NCI-H1048 (cell line): ENCODE data around the gene CDH3.

Experiments
- DNase-seq: peaks from one replicate; lab custom pipeline; 2025; lab: John Stamatoyannopoulos, UW

The CDH3 gene

GRCh38 chr16:68651136-68651535, 6.0 kb downstream of the CDH3 start:
- DNase-seq, result no peak

DNA sequence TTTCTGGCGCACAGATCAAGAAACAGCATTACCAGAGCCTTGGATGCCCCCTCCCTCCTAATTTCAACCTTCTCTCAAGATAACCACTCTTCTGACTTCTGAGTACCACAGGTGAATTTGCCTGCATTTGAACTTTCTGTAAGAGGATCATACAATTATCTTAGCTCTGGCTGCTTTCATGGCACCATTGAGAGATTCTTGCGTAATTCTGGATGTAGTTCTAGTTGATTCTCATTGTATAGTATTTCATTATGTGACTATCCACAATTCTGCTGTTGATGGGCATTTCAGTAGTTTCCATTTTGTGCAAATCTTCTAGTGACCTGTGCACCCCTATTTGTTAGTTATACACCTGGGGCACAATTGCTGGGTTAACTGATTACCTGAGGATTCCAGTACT, 7.5 kb downstream of the CDH3 start:
- no peak for DNase-seq

GRCh38 chr16:68655806-68656205, 10.7 kb downstream of the CDH3 start:
- DNase-seq, result no peak

GRCh38 chr16:68656751-68657150, 11.6 kb downstream of the CDH3 start:
- no peak for DNase-seq

- no peak for DNase-seq
Measured at GRCh38 chr16:68658341-68658973, 13.3 kb downstream of the CDH3 start.

DNA sequence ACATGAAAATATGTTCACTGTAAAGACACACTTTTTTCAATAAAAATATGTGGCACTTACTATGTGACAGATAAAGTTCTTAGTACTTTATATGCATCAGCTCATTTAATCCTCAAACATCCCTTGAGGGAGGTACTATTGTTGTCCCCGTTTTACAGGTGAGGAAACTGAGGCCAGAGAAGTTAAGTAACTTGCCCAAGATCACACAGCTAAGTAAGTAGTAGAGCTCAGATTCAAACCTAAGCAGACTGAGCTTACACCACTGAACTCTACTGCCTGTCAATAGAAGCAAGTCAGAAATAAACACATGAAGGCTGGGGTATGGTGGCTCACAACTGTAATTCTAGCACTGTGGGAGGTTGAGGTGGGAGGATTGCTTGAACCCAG, 13.9 kb downstream of the CDH3 start:
- no peak for DNase-seq

DNA sequence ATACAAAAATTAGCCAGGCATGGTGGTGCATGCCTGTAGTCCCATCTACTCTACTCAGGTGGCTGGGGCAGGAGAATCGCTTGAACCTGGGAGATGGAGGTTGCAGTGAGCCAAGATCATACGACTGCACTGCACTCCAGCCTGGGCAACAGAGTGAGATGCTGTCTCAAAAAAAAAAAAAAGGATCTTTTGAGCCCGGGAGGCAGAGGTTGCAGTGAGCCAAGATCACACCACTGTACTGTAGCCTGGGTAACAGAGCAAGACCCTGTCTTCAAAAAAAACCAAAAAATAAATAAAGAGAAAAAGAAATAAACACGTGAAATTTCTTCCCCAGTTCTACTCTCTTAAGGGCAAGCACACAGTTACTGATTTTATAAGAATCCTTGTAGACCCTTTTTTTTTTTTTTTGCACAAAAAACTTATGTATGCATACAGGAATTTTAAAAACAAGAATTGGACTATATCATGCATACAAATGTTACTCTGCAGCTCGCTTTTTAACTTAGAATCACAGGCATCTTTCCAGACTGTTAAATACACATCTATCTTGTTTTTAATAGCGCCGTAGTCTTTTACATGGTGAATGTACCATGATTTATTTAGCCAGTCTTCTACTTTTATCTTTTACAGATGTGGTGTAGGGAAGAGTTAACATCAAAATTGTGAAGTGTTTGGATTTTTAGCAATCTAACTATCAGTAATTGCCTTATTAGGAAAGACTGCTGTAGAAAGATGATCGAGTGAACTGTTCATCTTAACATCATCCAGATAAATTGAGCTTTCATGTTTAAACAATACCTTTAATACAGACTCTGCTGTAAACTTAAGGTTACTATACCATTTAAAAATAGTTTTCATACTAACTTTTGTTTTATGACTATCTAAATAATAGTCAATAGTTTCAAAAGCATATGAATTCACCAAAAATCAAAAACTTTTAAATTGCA, 14.6 kb downstream of the CDH3 start:
- no peak for DNase-seq

DNA sequence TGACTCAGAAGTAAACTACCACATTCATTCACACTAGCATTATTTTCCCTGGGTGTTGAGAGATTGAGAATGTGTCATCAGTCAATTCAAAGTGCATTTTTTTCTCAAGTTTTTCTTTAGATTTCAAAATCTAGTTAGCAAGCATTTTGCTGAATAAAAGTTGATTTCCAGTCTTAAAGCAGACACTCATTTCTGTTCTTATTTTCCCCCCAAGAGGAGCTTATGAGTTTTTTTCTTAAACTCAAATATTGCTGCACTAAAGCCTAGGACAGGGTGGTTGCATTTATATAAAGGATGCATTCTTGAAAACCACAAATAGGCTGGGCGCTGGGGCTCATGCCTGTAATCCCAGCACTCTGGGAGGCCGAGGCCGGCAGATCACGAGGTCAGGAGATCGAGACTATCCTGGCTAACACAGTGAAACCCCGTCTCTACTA, 15.3 kb downstream of the CDH3 start:
- no peak for DNase-seq

- DNase-seq, result no peak
Measured at GRCh38 chr16:68662035-68662434, 16.9 kb downstream of the CDH3 start.

DNA sequence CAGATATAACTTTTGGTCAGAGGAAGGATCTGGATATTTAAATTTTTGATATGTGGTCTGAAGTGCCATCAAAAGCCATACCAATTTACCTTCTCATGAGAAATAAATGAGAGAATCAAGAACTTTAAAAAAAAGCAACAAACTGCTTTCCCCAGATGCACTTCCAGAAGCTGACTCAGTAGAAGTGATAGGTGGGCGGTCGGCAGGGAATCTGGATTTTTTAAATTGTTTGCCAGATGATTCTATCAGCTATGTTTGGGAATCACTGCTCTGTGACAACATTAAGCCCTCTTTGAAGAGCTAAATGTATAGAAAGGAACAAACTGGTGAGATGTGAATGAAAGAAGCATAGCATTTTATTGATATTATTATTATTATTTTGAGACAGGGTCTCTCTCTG, 19.2 kb downstream of the CDH3 start:
- DNase-seq, result no peak

GRCh38 chr16:68665501-68665900, 20.4 kb downstream of the CDH3 start:
- DNase-seq, result no peak

- no peak for DNase-seq
Measured at GRCh38 chr16:68668266-68668665, 23.2 kb downstream of the CDH3 start.

- DNase-seq, result no peak
Measured at GRCh38 chr16:68676113-68676860, 31.2 kb downstream of the CDH3 start.

GRCh38 chr16:68681038-68681437, 35.9 kb downstream of the CDH3 start:
- DNase-seq, result no peak

DNA sequence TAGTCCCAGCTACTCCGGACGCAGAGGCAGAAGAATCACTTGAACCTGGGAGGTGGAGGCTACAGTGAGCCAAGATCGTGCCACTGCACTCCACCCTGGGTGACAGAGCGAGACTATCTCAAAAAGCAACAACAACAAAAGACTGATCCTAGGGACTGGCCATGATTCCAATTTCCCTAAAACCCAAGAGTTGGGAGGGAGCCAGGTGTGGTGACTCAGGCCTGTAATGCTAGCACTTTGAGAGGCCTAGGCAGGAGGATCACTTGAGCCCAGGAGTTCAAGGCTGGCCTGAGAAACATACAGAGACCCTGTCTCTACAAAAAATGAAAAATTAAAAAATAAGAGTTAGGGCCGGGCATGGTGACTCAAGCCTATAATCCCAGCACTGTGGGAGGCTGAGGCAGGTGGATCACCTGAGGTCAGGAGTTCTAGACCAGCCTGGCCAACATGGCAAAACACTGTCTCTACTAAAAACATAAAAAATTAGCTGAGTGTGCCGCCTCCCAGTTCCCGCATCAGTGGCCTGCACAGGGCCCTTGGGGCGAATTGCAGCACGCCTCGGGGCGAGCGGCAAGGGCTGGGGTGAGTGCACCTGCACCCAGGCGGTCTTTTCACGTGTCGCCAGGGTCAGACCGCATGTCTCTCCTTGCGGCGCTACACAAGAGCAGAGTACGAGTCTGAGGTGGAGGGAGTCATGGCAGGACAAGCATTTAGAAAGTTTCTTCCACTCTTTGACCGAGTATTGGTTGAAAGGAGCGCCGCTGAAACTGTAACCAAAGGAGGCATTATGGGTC, 40.8 kb downstream of the CDH3 start:
- no peak for DNase-seq

- no peak for DNase-seq
Measured at GRCh38 chr16:68686905-68687304, 41.8 kb downstream of the CDH3 start.

- DNase-seq, result no peak
Measured at GRCh38 chr16:68689921-68690320, 44.8 kb downstream of the CDH3 start.

- no peak for DNase-seq
Measured at GRCh38 chr16:68695575-68695974, 50.5 kb downstream of the CDH3 start.

DNA sequence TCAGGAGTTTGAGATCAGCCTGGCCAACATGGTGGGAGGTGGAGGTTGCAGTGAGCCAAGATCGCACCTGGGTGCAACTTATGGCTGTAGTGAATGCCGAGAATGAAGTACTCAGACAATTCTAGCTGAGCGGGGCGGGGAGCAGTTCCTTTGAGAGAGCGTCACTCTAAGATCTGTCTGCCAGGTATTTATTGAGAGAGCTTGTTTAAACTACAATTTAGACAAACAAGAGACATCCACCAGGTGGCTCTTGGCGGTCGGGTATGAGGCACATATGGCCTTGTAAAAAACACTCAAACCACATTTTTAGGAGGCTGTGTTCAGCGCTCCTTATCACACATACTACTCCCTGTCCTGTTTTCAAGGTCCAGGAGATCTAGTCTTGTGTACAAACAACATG, 51.4 kb downstream of the CDH3 start:
- no peak for DNase-seq

GRCh38 chr16:68698091-68698490, 53.0 kb downstream of the CDH3 start:
- no peak for DNase-seq

DNA sequence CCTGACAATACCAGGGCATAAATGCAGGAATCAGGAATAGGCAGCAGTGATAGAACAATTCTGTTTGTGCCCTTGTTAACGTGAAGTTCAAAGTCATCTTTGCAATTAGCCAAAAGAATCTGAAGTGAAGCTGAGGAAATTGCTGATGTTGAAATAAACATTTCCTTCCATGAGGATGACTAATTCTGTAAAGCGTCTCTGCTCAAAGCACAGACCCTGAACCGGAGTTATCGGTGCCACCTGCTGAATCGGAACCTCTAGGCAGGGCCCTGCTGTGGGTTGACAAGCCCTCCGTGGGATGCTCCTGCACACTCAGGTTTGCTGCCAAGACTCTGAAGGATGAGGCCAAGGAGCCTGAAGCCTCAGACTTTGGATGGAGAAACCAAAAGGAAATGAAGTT, 55.0 kb downstream of the CDH3 start:
- DNase-seq, result no peak

GRCh38 chr16:68700831-68701230, 55.7 kb downstream of the CDH3 start:
- no peak for DNase-seq
